ENCODE results near the gene C2orf42. TPM values are rescaled to one million over a fixed set of nuclear protein-coding genes. Genes with fewer than 3 reads are reported as not detected.
"Not testable (repeated sequence)": the region's sequence is repeated elsewhere in the genome, so short reads cannot be mapped to it uniquely, and the experiment has no call there.

Gene C2orf42
- total and polyA plus RNA-seq, 2 of the 4 experiments (the other 2 are of a cell fraction) = 7.5 to 31.5 TPM

- CTCF ChIA-PET; dilution Hi-C loops (cut with HindIII; ENCODE audit: low sequenced_read_pairs, unreplicated experiment); H3K9me3 ChIP-seq (ENCODE audit: control insufficient read depth, insufficient read depth, low read length); H3K56ac ChIP-seq (ENCODE audit: extremely low read depth, insufficient read depth, low read length); H3K9me1 ChIP-seq (ENCODE audit: insufficient read depth, low read length); H4K20me1 ChIP-seq (ENCODE audit: insufficient read depth, low read length); H3K23ac ChIP-seq (ENCODE audit: low read depth, low read length); H3K27ac ChIP-seq (ENCODE audit: insufficient read depth, low read length); H3K36me3 ChIP-seq (ENCODE audit: control insufficient read depth, insufficient read depth, low read length); H2AK5ac ChIP-seq (ENCODE audit: low read depth, low read length); ATAC-seq (ENCODE audit: low read depth); H2BK20ac ChIP-seq (ENCODE audit: low read depth, low read length); H3K18ac ChIP-seq (ENCODE audit: low read depth, low read length); H3K4ac ChIP-seq (ENCODE audit: low read depth, low read length); H3K79me1 ChIP-seq (ENCODE audit: low read depth in 1 of 2, low read length in 2 of 2); H3K27me3 ChIP-seq (ENCODE audit: control insufficient read depth, insufficient read depth, low read length); H3K9ac ChIP-seq (ENCODE audit: low read depth, low read length); intact Hi-C loops (cut with micrococcal nuclease); H4K91ac ChIP-seq (ENCODE audit: insufficient read depth, low read depth, low read length); H3K14ac ChIP-seq (replicated peaks; ENCODE audit: low read depth, low read length); H2BK15ac ChIP-seq (ENCODE audit: low read depth, low read length); H3K4me1 ChIP-seq (ENCODE audit: control insufficient read depth, insufficient read depth, low read length); BruUV-seq (replicated peaks); DNase-seq; H2BK120ac ChIP-seq (ENCODE audit: low read depth, low read length); H2AFZ ChIP-seq (replicated peaks; ENCODE audit: low read length, poor library complexity); H2AK9ac ChIP-seq (replicated peaks; ENCODE audit: low read depth, low read length, poor library complexity); H2BK5ac ChIP-seq (ENCODE audit: low read depth, low read length, poor library complexity, severe bottlenecking); POLR2A ChIA-PET (ENCODE audit: unreplicated experiment); H3K4me2 ChIP-seq (ENCODE audit: low read depth, low read length); H3K4me3 ChIP-seq (ENCODE audit: insufficient read depth, low read depth, low read length); in situ Hi-C loops (cut with MboI; ENCODE audit: low sequenced_read_pairs); H4K8ac ChIP-seq (ENCODE audit: low read depth in 2 of 2, low read length in 2 of 2); H4K5ac ChIP-seq (ENCODE audit: low read depth, low read length): not testable (repeated sequence)
- no CpG with 5 or more reads among the region's 29 CpGs for WGBS, 2 experiments (ENCODE audit: extremely low coverage in 2 of 2, insufficient read length in 1 of 2)
Observed at GRCh38 chr2:70102323-70102905, 88.4 kb downstream of the C2orf42 start.

GRCh38 chr2:70101686-70102085 is 89.1 kb downstream of the C2orf42 start:
- DNase-seq; POLR2A ChIA-PET (ENCODE audit: unreplicated experiment); H2BK15ac ChIP-seq (ENCODE audit: low read depth, low read length); H3K27me3 ChIP-seq (ENCODE audit: control insufficient read depth, insufficient read depth, low read length); H4K8ac ChIP-seq (ENCODE audit: low read depth in 2 of 2, low read length in 2 of 2); H3K14ac ChIP-seq (replicated peaks; ENCODE audit: low read depth, low read length); H2BK5ac ChIP-seq (ENCODE audit: low read depth, low read length, poor library complexity, severe bottlenecking); H2BK20ac ChIP-seq (ENCODE audit: low read depth, low read length); H3K9me3 ChIP-seq (ENCODE audit: control insufficient read depth, insufficient read depth, low read length); CTCF ChIA-PET; dilution Hi-C loops (cut with HindIII; ENCODE audit: low sequenced_read_pairs, unreplicated experiment); H3K79me1 ChIP-seq (ENCODE audit: low read depth in 1 of 2, low read length in 2 of 2); H3K9ac ChIP-seq (ENCODE audit: low read depth, low read length); H2BK120ac ChIP-seq (ENCODE audit: low read depth, low read length); H3K27ac ChIP-seq (ENCODE audit: insufficient read depth, low read length); H3K9me1 ChIP-seq (ENCODE audit: insufficient read depth, low read length); BruUV-seq (replicated peaks); H4K20me1 ChIP-seq (ENCODE audit: insufficient read depth, low read length); intact Hi-C loops (cut with micrococcal nuclease); H3K4me3 ChIP-seq (ENCODE audit: insufficient read depth, low read depth, low read length); H3K4me2 ChIP-seq (ENCODE audit: low read depth, low read length); H2AK9ac ChIP-seq (replicated peaks; ENCODE audit: low read depth, low read length, poor library complexity); H3K18ac ChIP-seq (ENCODE audit: low read depth, low read length); H2AFZ ChIP-seq (replicated peaks; ENCODE audit: low read length, poor library complexity); H2AK5ac ChIP-seq (ENCODE audit: low read depth, low read length); H4K5ac ChIP-seq (ENCODE audit: low read depth, low read length); in situ Hi-C loops (cut with MboI; ENCODE audit: low sequenced_read_pairs); H3K23ac ChIP-seq (ENCODE audit: low read depth, low read length); H4K91ac ChIP-seq (ENCODE audit: insufficient read depth, low read depth, low read length); H3K36me3 ChIP-seq (ENCODE audit: control insufficient read depth, insufficient read depth, low read length); H3K4me1 ChIP-seq (ENCODE audit: control insufficient read depth, insufficient read depth, low read length); ATAC-seq (ENCODE audit: low read depth); H3K4ac ChIP-seq (ENCODE audit: low read depth, low read length); H3K56ac ChIP-seq (ENCODE audit: extremely low read depth, insufficient read depth, low read length): not testable (repeated sequence)
- no CpG with 5 or more reads among the region's 11 CpGs for WGBS, 2 experiments (ENCODE audit: extremely low coverage in 2 of 2, insufficient read length in 1 of 2)
